GM19324 (cell line): ENCODE measurements around the gene RAD18.

ENCODE experiments used
- ATAC-seq: cut with Tn5 transposase; IDR thresholded peaks from one replicate; pipeline ENCODE4 v1.9.1; 2021; ENCODE audit warnings: mild to moderate bottlenecking, moderate library complexity; ENCODE audit not compliant: unreplicated experiment, low FRiP score

Gene RAD18

DNA sequence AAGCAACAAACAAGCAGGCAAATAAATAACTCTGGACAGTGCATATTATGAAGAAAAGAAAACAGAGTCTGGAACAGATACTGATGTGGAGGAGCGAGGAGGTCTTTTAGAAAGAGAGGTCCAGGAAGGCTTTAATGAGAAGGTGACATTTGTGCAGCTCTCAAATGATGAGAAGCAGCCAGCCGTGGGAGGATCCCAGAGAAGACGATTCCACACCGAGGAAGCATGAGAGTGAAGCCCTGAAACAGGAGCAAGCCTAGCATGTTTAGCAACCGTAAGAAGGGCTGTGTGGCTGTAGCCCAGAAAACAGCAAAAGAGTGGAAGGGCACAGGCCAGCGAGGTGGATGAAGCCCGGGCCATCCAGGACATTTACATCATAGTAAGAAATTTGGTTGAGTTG lies 93.1 kb downstream of the RAD18 start:
- ATAC-seq, result no peak

DNA sequence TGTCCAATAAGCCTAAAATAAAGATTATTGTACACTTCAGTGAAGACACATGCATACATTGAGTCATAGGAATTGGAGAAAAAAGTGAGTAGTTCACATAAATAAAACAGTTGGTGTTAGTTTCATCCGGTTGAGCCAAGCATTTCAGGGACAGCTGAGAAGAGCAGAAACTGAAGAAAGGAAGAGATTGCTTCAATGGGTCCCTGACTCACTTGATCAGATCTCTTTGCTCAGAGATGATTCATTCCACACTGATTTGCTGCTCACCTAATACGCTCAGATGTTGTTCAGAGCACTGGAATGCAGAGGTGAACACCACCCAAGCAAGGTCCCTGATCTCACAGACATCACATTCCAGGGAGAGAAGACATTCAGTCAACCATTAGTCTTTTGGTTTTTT lies 93.7 kb downstream of the RAD18 start:
- ATAC-seq, result no peak

DNA sequence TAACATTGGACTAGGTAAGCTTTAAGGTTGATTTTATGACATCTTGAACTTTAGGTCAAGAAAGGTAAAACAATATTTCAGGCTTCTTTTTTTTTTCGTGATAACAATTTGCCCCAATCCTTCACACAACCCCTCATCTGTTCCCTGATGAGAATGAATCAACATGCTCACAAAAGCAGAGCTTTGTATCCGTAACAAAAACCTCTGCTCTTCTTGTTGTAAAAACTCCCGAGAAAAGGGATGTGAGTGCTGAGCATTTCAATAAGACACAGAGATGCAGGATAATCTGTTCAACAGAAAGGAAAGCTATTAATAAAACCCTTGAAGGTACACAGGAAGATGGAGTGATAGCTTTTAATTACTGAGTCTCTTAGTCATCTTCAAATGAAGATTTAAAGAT lies 94.3 kb downstream of the RAD18 start:
- ATAC-seq, result no peak

DNA sequence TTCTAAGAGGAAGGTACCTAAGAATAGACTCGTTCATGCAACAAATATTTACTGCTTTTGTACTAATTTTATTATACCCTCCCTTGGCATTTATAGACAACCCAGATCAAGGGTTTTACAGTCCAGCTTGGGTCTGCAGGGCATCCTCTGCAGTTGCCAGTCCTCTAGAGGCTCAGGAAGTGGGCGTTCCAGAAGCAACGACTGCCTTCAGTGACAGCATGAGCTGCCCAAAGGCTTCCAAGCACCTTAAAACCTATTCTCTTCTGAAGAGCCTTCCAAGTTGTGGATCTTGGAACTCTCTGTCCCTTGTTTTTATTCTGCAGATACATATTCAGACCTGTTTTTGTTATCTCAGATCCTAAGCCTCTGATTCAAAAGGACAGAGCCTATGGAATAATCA lies 95.6 kb downstream of the RAD18 start:
- no peak for ATAC-seq

DNA sequence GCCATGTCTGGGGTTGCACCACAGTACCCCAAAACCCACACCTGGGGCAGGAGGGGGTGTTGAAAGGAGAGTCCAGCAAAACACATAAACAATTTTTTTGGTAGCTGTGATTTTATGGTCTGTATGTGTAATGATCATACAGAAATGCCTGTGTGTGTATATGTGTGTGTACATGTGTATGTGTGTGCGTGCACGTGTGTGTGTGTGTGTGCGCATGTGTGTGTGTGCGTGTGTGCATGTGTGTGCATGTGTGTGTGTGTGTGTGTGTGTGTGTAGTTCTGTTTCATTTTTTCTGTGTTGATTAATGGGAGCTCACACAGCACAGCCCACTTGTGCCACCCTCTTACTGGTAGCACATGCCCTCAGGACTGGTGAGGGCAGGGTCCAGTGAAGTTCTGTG lies 97.6 kb downstream of the RAD18 start:
- ATAC-seq, result no peak

DNA sequence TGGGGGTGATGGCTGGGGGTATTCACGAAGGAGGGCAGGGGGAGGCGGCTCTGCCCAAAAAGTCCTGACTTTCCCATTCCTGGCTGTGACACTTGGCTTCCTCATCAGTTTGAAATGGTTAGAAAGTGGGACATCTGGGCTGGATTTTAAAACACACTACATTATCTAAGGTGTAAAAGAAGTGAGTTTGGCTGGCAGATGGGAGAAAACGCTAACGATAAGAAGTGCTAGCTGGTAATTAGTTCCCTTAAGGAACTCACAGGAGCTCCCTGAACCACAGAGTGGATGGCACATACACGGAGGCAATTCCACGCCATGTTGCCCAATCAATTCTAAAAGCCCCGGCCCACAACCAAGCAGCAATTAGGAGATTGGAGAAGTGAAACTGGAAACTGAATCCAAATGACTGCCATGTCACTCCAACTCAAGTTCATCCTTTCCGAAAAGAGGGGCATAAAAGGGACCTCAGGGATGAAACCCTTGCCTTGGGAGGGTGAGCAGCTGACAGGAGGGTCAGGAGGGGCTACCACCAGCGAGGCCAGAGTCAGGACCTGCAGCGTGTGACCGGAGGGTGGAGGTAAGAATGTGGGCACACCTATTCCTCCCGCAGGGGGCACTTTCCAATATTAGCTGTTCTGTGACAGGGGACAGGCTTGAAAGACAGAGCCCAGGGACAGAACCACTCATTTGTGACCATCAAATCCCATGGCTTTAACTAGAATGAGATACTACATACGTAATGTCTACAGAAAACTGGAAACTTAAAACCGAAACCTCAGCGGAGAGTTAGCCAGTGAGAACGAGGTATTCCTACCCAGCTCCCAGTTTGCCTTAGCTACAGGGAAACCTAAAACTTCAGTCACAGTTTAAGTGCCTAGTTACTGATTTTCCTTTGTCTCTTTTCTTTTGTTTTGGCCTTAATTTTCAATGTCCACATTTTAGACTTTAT lies 98.6 kb downstream of the RAD18 start:
- no peak for ATAC-seq

DNA sequence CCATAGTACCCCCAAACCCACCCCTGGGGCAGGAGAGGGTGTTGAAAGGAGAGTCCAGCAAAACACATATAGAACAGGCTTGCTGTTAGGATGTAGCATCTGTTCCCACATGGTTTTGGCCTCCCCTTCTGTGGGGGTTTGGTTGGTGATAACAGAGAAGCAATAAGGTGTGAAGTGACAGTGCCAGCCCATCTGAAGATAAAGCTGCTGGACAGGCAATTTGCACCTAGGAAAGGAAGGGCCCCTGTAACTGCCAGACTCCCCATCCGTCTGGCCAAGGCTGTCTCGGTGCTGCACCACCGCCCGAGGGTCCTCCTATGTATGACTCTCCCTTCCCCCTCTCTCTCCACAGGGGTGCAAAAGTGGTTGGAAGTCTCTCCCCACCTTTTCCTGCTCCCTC lies 99.4 kb downstream of the RAD18 start:
- ATAC-seq, result no peak

DNA sequence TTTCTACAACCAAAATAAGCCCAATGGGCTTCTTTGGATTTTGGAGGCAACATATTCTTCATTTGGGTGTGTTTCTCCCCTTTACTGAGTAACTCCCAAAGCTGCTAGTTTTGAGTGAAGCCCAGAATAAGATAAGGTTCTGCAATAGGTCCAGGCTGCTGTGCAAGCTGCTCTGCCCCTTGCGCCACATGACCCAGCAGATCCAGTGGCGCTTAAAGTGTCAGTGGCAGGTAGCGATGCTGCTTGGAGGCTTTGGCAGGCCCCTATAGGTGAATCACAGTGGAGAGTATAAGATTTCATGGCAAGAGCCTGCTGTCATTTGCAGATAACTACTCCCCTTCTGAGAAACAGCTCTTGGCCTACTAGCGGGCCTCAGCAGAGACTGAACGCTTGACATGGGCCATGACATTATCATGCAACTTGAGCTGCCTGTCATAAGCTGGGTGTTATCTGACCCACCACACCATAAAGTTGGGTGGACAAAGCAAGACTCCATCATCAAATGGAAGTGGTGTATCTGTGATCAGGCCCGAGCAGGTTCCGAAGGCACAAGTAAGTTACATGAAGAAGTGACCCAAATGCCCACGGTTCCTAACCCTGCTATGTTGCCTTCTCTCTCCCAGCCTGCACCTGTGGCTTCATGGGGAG lies 105.4 kb downstream of the RAD18 start:
- ATAC-seq, result no peak

DNA sequence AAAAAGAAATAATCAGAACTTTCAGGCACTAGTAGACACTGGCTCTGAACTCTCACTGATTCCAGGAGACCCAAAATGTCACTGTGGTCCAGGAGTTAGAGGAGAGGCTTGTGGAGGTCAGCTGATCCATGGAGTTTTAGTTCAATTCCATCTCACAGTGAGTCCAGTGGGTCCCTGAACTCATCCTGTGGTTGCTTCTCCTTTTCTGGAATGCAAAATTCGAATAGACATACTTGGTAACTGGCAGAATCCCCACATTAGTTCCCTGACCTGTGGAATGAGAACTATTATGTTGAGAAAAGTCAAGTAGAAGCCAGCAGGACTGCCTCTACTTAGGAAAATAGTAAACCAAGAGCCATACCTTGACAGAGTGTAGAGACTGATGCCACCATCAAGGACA lies 106.6 kb downstream of the RAD18 start:
- no peak for ATAC-seq

DNA sequence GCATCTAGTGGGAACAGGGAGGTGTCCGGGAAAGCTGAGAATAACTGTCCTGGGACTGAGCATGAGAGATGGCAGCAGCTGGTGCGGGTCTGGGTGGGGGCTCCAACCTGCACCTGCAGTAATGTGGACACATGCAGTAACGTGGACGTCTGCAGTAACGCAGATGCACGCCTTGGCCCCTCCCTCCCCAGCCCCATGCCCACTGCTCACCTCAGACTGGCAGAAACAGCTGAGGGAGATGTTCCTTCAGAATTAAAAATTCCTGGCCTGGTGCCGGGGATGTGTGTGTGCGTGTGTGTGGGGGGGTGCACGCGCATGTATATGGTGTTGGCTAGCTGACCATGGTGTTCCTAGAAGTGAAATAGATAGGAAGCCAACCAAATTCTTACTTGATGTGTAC lies 107.2 kb downstream of the RAD18 start:
- no peak for ATAC-seq

DNA sequence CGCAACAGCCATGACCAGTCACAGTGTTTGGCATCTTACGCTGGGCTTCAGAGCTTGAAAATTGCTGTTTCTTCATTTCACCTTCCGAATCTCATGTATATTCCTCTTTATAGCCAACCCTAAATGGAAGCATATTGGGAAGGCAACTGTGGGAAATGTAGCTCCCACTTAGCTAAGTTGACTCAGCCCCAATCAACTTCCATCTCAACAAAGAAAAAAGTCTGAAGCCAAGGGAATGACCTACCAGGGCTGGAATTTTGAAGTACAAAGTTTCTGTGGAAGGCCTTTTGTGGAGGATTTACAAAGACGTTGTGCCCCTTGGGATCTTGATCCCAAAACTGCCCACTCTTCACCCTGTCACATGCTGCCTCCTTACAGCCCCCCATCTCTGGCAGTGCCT lies 108.6 kb downstream of the RAD18 start:
- no peak for ATAC-seq

DNA sequence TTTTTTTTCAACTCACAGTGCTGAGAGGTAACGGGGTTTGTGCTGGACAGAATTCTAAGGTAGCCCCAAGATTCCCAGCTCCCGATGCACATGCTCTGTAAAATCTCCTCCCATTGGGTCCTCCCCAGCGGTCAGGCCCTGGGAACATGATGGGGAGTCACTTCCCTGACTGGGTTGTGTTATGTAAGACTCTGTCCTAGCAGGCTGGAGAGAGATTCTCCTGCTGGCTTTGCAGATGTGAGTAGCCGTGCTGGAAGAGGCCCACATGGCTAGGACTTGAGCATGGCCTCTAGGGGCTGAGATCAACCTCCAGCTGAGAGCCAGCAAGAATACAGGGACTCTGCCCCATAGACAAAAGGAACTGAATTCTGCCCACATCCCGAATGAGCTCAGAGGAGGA lies 110.2 kb downstream of the RAD18 start:
- no peak for ATAC-seq

DNA sequence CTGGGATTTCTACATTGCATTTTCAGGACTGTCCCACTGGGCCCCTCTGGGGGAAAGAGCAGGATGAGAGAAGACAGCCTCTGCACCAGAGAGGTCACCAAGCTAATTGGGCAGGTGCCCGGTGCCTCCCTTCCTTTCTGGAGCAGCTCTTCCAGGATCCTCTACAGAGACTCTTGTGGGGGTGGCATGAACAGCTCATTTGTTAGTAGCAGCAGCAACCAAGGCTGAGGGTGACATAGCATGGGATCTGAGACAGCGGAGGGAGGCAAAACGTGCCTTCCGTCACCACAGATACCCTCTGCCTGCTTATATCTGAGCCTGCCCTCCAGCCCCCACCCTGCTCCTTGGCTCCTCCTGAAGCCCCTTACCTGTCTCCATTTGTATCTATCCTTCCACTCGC lies 110.8 kb downstream of the RAD18 start:
- ATAC-seq, result no peak

DNA sequence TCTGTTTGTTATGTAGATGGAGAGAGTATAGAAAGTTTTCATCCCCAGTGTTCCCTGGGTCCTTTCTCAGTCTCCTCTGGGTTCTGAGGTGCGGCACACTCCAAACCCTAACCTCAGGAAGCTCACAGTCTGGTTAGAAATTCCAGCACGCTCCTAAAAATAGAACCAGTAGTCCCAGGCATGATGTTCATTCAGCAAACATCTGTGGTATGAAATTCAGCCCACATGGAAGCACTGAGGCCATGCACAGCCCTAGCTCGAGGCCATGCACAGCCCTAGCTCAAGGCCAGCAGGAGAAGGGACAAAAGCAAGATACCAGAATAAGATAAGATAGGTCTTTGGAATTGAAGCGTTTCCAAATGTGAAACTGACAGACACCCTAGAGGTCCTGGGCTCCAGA lies 111.6 kb downstream of the RAD18 start:
- ATAC-seq, result no peak

DNA sequence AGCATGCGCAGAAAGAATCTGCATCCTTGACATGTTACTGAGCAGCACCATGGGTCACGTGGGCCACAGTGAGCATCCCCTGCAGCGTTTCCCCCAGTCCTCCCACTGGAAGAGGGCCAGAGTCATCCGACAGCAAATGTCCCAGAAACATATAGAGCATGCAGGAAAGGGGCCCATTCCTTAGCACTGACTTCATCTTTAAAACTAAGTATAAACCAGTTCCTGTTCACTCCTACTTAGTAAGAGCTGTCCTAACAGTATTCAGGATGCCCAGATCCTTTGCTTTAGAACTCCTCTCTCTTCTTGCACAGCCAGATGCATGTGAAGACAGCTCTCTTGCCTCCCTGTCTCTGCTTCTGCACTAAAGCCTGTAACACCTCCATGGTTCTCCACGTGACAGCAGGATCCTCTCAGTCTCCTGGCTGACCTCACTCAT lies 114.6 kb downstream of the RAD18 start:
- no peak for ATAC-seq

DNA sequence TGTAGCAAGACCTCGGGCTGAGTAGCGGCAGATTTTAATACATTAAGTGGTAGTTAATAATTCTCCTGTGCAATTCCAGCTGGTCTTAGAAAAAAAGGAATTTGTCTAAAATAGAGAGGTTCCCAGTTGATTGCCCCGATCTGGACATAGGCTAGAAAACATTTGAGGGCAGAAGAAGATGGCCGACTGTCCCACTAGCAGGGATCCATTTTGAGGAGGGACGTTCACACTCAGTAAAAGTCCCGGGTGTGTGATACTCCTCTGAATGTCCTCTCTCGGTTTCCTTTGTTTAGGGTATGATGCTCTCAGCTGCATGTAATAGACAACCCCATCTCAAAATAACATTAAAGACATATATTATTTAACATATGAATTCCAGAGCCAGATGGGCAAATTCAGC lies 116.0 kb downstream of the RAD18 start:
- no peak for ATAC-seq

DNA sequence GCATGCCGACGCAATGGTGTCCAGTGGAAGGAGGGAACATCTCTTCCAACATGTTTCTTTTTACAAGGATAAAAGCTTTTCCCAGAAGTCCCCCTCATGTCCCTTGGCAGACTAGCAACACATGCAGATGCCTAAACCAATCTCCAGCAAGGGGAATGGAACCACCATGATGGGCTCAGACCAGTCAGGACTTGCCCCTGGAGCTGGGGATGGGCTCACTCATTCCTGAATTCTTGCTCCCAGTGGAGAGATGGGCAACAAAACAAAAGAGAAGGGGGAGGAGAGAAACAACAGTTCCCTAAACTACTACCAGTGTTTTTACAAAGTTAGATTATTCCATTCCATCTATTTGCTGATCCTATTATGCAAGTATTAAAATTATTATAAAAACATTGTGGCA lies 117.1 kb downstream of the RAD18 start:
- no peak for ATAC-seq

DNA sequence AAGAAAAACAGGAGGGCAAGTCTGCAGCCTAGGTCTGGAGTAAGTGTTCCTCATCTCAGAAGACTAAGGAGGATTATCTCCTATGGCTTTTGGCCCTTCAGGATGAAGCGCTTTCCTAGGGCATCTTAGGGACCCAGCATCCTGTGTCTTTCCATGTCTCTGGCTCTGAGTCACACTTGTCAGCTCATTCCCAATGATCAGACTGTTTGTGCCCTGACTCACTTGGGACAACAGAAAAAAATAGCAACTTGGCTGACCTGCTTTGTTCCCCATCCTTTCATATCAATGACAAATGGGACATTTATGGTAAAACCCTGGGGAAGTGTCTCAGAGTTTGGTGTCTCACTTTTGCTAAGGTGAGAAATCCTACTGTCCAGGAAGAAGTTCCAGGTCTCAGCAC lies 117.6 kb downstream of the RAD18 start:
- no peak for ATAC-seq

DNA sequence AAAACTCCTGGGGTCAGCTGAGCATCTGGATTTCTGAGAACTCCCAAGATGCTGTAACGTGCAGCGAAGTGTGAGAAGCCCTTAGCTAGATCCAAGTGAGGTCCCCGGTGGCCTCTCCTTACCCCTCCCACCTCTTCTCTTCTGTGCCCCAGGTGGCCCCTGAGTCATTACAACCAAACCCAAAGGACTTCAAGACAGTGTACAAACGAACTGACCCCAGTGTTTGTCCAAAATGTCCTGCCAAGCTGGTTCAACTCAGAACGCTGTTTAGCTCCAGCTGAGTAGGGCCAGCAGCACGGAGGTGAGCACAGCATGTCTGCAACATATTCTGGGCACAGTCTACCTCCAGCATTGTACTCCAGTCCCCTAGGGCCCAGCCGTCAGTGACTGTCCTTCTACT lies 119.9 kb downstream of the RAD18 start:
- no peak for ATAC-seq

DNA sequence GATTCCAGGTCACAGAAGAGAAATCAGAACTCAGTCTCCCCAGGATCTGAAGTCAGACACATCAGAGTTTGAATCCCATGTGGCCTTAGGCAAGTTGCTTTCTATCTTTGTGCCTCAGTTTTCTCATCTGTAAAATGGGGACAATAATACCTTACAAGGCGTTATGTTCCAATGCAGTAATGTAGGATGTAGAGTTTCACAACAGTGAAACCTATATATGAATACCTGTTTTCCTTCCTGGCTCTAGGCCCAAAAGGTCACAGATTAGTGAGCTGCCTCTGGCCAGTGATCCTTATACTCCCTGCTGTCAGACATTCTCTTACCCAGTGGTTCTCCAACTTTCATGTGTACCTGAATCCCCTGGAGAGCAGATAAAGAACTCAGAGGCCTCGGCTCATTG lies 121.0 kb downstream of the RAD18 start:
- ATAC-seq, result no peak

DNA sequence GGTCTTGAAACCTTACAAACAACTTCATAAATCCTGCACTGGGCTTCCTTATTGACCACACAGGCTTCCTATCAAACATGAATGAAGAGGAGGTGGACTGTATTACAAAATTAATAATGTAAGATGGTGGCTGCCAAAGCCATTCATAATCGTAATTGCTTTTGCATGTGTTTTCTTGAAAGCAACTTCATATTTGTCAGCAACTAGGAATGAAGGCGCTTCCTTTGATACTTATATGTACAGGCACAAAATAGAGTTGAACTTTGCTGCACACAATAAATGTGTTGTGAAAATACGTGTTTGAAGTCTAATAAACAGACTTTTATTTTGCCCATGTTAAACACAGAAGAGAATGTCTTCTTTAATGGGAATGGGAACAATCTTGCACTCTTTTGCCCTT lies 121.8 kb downstream of the RAD18 start:
- ATAC-seq, result no peak

DNA sequence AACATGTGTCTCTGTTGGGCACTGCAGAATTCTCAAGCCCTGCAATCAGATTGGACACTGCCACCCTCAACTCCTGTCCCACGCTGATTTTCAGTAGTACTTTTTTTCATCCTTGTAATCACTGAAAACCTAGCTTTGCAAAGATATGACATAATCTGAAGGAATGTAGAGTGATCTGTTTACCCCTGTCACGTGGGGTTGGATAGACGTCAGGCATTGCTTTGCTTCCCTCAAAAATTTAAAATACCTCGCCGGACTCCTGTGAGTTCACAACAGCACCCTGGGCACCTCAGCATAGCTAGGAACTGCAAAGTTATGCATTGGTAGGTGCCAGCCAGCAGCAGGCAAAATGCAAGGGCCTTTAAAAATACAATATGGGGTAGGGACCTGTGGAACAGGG lies 122.7 kb downstream of the RAD18 start:
- no peak for ATAC-seq
